Cerebellar cortex (tissue), 1 donor: ENCODE measurements around the gene ZNF770.
"Not testable (repeated sequence)": the region's sequence is repeated elsewhere in the genome, so short reads cannot be mapped to it uniquely, and the experiment has no call there.

Experiments
- DNase-seq: peaks from one replicate; pipeline ENCODE4 v3.0.0-alpha.2; 2015; ENCODE audit warnings: low spot score

The ZNF770 gene

GRCh38 chr15:34973512-34973911 lies 14.6 kb downstream of the ZNF770 start:
- no peak for DNase-seq

DNA sequence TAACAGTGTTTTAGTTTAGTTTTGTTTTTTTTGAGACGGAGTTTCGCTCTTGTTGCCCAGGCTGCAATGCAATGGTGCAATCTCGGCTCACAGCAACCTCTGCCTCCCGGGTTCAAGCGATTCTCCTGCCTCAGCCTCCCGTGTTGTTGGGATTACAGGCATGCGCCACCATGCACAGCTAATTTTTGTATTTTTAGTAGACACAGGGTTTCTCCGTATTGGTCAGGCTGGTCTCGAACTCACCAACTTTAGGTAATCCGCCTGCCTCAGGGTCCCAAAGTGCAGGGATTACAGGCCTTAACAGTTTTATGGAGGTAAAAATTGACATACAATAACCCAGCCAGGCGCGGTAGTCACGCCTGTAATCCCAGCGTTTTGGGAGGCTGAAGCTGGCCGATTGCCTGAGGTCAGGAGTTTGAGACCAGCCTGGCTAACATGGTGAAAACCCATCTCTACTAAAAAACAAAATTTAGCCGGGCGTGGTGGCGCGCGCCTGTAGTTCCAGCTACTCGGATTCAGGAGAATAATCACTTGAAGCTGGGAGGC lies 17.9 kb downstream of the ZNF770 start:
- DNase-seq, result not testable (repeated sequence)

GRCh38 chr15:34969340-34970097 lies 18.6 kb downstream of the ZNF770 start, which contains the start of gene AQR:
Gene AQR (minus strand): TSS chr15:34969742. CDS start chr15:34969613, 129 bp downstream.
- peak; percentile 99 for DNase-seq

- no peak for DNase-seq
Measured at GRCh38 chr15:34964277-34964676, 23.8 kb downstream of the ZNF770 start.

GRCh38 chr15:34953851-34954250 lies 34.2 kb downstream of the ZNF770 start:
- no peak for DNase-seq

DNA sequence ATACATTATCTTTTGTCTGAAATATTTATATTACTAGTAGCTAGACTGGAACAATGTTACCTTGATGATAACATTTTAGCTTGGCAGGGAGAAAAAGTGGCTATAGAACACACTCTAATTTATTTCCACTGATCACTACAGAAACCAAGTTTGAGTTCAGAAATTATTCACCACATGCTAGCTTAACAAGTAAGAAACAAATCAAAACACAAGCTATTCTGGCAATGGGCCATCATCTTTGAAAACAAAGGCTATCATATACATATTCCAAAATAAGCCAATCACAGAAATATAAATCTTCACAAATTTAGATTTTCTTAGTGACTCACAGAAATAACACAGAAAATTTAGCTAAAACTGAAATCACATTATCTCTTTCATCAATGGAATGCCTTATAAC lies 35.6 kb downstream of the ZNF770 start:
- DNase-seq, result no peak

- no peak for DNase-seq
Measured at GRCh38 chr15:34951993-34952392, 36.1 kb downstream of the ZNF770 start.

- no peak for DNase-seq
Measured at GRCh38 chr15:34944936-34945335, 43.2 kb downstream of the ZNF770 start.

DNA sequence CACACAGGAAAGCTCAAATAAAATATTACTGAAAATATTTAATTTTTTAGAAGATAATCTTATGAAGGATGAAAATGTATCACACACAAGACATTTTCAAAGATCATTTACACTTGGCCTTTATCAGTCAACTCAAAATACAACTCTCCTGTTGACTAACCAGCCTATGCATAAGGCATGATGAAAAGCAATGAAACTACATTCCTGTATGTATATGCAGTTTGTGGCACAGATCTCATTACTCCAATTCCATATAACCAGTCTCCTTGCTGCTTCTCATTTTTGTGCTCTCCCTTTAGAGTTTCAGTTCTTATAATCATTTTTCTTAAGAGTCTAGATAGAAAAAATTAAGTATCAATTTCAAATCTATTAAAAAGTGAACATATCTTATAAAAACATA lies 44.4 kb downstream of the ZNF770 start:
- no peak for DNase-seq

DNA sequence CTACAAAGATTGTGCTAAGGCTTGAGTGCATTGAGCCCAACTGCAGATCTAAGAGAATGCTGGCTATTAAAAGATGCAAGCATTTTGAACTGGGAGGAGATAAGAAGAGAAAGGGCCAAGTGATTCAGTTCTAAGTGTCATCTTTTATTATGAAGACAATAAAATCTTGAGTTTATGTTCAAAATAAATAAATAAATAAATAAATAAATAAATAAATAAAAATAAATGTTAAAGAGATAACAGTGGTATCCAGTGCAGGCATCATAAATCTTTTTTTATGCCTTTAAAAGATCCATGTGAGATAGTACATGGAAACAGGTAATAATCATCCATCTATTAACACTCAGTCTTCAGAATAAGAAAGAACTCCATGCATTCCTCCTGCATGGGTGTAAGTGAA lies 44.8 kb downstream of the ZNF770 start:
- DNase-seq, result not testable (repeated sequence)

DNA sequence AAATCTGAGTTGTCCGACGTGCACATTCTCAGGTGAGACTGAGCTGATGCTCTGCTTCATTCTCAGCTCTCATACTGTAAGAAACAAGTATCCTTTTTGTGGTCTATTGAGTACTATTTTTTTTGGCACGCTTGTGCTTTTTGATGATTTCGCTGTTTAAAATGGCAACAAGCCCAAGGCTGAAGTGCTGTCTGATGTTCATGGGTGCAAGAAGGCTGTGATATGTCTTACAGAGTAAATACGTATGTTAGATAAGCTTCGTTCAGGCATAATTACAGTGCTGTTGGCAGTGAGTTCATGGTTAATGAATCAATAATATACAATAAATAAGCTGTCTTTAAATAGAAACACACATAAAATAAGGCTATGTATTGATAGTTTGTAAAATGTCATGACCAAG lies 45.7 kb downstream of the ZNF770 start:
- no peak for DNase-seq

GRCh38 chr15:34941831-34942230 lies 46.3 kb downstream of the ZNF770 start:
- no peak for DNase-seq

DNA sequence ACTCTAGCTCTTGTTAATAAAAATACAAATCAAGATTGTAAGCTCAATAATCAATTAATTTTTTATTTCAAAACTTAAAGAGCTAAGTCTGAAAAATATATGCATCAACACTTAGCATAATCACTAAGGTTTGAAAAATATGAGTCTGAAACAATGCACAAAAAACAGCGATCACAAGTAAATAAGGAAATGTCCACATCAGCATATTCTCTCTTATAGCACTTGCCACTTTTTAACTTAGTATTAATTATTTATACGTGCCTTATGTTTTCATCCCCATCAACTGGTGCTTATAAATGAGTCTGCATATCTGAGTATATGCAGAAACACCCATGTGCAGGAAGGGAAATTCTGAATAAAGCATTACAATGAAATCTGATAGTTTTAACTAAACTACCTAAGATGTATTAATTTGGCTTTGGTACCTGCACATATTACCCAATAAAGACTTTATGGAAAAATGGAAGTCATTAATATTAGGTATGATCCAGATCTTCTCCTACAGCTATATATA lies 46.8 kb downstream of the ZNF770 start:
- no peak for DNase-seq

DNA sequence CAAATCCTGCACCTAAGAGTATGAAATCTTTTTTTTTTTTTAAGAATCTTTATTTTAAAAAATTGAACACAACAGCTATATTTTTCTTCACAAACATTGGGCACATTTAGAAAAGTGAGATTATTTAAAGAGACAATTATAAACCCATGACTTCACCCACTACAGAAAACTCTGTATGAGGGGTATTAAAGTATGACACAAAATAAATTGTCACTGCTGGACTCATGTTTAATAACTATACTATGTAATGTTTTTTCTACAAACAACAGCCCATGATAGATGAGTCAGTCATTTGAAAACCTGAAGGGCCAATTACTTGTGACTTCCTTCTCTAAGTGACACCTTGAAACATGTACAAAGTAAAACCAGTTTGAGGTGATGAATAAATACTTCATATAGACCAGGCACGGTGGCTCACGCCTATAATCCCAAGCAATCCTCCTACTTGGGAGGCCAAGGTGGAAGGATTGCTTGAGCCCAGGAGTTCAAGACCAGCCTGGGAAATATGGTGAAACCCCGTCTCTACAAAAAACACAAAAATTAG lies 54.6 kb downstream of the ZNF770 start:
- DNase-seq, result no peak

DNA sequence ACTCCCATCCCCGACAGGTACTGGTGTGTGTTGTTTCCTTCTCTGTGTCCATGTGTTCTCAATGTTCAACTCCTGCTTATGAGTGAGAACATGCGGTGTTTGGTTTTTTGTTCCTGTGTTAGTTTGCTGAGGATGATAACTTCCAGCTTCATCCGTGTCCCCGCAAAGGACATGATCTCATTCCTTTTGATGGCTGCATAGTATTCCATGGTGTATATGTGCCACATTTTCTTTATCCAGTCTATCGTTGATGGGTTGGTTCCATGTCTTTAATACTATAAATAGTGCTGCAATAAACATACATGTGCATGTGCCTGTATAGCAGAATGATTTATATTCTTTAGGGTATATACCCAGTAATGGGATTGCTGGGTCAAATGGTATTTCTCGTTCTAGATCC lies 59.7 kb downstream of the ZNF770 start:
- DNase-seq, result not testable (repeated sequence)
